Transverse colon (tissue), 4 donors: ENCODE measurements around the gene TRPC6. TPM values are rescaled to one million over a fixed set of nuclear protein-coding genes. Genes with fewer than 3 reads are reported as not detected.

Source experiments
- DNase-seq: peaks from one replicate; pipeline ENCODE4 v3.0.0-alpha.2; 2019
- H3K27ac ChIP-seq, 4 donors: fragments of 200-600 bp; sonication (generic); 2 replicates each; pipeline ENCODE4 v1.5.1; 2016 to 2018; ENCODE audit warnings: inconsistent platforms in 4 of 4
- H3K27me3 ChIP-seq: fragments of 200-600 bp; sonication (generic); 2 replicates; pipeline ENCODE4 v1.5.1; 2017; ENCODE audit warnings: inconsistent platforms
- H3K36me3 ChIP-seq, 4 donors: fragments of 200-600 bp; sonication (generic); 2 replicates each; pipeline ENCODE4 v1.5.1; 2017 to 2019; ENCODE audit warnings: inconsistent platforms in 4 of 4
- H3K4me1 ChIP-seq, 4 donors: fragments of 200-600 bp; sonication (generic); 2 replicates each; pipeline ENCODE4 v1.5.1; 2017 to 2020; ENCODE audit warnings: inconsistent platforms in 4 of 4
- H3K4me3 ChIP-seq, 4 donors: fragments of 200-600 bp; sonication (generic); 1 replicate in 1 of 4; 2 replicates in 3 of 4; pipeline versions ENCODE4 v1.5.1 to v1.6.1; 2017 to 2019; ENCODE audit warnings: inconsistent platforms in 4 of 4
- H3K9me3 ChIP-seq, 2 donors: fragments of 200-600 bp; sonication (generic); 2 replicates each; pipeline ENCODE4 v1.5.1; 2017 to 2019; ENCODE audit warnings: inconsistent platforms in 2 of 2
- EP300 ChIP-seq: sonication (generic); formaldehyde crosslinking; IDR thresholded peaks from one replicate; pipeline ENCODE4 v1.6.1; 2017; ENCODE audit warnings: antibody characterized with exemption, low read depth
- POLR2A ChIP-seq: fragments of 450-650 bp; IDR thresholded peaks from one replicate; pipeline ENCODE4 v1.6.1; 2016; ENCODE audit warnings: antibody characterized with exemption, mild to moderate bottlenecking, moderate library complexity
- POLR2AphosphoS5 ChIP-seq, 3 donors: sonication (generic); formaldehyde crosslinking; IDR thresholded peaks; one replicate each; pipeline ENCODE4 v1.6.1; 2016; ENCODE audit warnings: antibody characterized with exemption in 3 of 3
- WGBS, 2 donors: methylation state at CpG; one replicate each; pipeline ENCODE4 v1.1.5; 2018; ENCODE audit warnings: low coverage in 1 of 2; 5-methylcytosine and 5-hydroxymethylcytosine counted together
- in situ Hi-C, 4 donors: fragments of 200-750 bp; cut with MboI; loops; one replicate each; pipeline versions ENCODE4 v1.15.0 to v1.15.1; 2017; ENCODE audit warnings: low sequenced_read_pairs in 3 of 4, low pct_ligation_motif_present in 1 of 4, low pct_unique_long_range_greater_than_20kb in 1 of 4
- intact Hi-C: fragments of 100-400 bp; cut with DNase I; formaldehyde crosslinking; loops from one replicate; pipeline ENCODE4 v1.15.1; 2023; ENCODE audit warnings: low total_unique reads
- total RNA-seq, 4 donors: library from RNA; depleted of rRNA; stranded (reverse); fragments of >200 nt; gene quantifications; one replicate each; pipeline ENCODE4 v1.1.0, GENCODE V29; 2016
- TF ChIP-seq, protein P1 (sequence below), 5 experiments: fragments of 200-600 bp in 3 of 5; fragments of 450-650 bp in 2 of 5; sonication (generic) in 3 of 5; IDR thresholded peaks; 1 replicate in 2 of 5; 2 replicates in 3 of 5; pipeline ENCODE4 v1.5.1; 2016 to 2017; ENCODE audit warnings: antibody characterized with exemption in 5 of 5, inconsistent platforms in 3 of 5, mild to moderate bottlenecking in 2 of 5, moderate library complexity in 1 of 5

The TRPC6 gene
- total RNA-seq, 4 donors from 2014 or later, result 1.4 to 15.9 (median 3.1) TPM; not detected in 1

DNA sequence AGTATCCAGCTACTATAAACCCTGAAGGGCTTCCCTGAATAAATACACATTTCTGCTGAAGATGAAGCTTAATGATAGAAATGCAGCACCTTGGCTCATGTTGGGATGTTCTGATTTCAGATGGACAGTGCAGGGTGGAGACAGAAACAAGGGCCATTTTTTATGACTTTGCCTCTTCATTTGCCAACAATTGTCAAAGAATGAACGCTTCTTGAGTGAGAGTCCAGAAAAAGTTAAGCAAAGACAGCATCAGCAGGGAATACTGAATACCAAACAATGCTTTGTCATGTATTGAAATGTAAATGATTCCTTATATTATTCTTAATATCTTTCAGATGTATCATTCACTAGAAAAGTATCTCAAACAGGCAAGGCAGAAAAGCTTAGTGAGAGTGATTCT lies 84.9 kb downstream of the TRPC6 start:
- WGBS, 2 donors, result 71 to 77% methylated on average over 1 of the region's 1 CpG
- H3K27me3 ChIP-seq, result no peaks in the 10 kb centered on the region
- no peak overlapping the region for H3K4me3 ChIP-seq

DNA sequence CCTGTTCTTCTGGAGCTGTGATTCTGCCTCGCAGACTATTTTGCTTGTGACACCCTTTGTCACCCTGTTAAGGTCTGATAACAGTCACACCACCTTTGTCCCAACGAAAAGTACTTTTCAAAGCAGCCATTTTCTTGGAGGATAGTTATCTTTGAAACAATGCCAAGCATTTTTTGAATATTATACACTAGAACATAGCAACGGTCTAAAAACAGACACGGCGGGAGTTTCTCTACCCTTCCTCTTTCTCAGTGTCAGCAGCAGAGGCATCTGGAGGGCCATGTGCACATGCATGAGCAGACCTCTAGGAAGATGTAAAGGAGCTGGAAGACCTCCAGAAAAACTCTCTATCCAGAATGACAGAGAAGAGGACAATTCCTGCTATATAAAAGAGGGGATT lies 86.5 kb downstream of the TRPC6 start:
- in situ Hi-C loops (no loop called here), intact Hi-C loops (no loop called here)
- Histone ChIP-seq H3K36me3 (no peaks in the 10 kb centered on the region), H3K4me3 (no peak overlapping the region), H3K27me3 (no peaks in the 10 kb centered on the region), H3K27ac (no peak overlapping the region), H3K9me3 (no peaks in the 10 kb centered on the region), H3K4me1 (no peaks in the 10 kb centered on the region)
- no peak for DNase-seq
- 28 to 33% methylated on average over 2 to 5 of the region's 5 CpGs for WGBS, 2 donors
- no peak for TF ChIP-seq POLR2A
- no peak for TF ChIP-seq POLR2AphosphoS5 (IDR thresholded peaks at IDR 0.05)
- TF ChIP-seq, protein P1, sequence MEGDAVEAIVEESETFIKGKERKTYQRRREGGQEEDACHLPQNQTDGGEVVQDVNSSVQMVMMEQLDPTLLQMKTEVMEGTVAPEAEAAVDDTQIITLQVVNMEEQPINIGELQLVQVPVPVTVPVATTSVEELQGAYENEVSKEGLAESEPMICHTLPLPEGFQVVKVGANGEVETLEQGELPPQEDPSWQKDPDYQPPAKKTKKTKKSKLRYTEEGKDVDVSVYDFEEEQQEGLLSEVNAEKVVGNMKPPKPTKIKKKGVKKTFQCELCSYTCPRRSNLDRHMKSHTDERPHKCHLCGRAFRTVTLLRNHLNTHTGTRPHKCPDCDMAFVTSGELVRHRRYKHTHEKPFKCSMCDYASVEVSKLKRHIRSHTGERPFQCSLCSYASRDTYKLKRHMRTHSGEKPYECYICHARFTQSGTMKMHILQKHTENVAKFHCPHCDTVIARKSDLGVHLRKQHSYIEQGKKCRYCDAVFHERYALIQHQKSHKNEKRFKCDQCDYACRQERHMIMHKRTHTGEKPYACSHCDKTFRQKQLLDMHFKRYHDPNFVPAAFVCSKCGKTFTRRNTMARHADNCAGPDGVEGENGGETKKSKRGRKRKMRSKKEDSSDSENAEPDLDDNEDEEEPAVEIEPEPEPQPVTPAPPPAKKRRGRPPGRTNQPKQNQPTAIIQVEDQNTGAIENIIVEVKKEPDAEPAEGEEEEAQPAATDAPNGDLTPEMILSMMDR (IDR thresholded peaks at IDR 0.05), result no peak
- no peak for TF ChIP-seq EP300

More for the DNA sequence above, 84.9 kb downstream of the TRPC6 start:
- no peaks in the 10 kb centered on the region for H3K4me1 ChIP-seq
- intact Hi-C loops (no loop called here), in situ Hi-C loops (no loop called here)
- no peak for TF ChIP-seq POLR2A
- TF ChIP-seq POLR2AphosphoS5 (IDR thresholded peaks at IDR 0.05), result no peak
- TF ChIP-seq, protein P1 (IDR thresholded peaks at IDR 0.05), result no peak
- TF ChIP-seq EP300, result no peak
- no peaks in the 10 kb centered on the region for H3K36me3 ChIP-seq
- no peaks in the 10 kb centered on the region for H3K9me3 ChIP-seq
- H3K27ac ChIP-seq, result no peak overlapping the region
- no peak for DNase-seq

DNA sequence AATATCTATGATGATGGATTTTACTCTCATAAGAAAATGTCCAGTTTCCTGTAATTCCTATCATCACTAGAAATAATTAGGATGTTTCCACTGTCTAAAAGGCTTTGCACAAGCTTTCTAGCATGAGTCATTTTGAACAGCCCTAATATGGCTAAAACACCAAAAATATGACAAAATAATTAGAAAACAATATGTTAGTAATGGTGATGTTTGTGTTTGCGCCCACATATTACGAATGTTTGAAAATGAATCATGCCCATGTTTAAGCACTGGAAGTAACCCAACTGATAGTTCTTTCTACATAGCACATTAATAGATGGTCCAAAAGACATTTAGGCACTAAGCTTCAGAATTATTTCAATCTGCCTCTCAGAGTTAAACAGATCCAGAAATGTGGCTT lies 96.0 kb downstream of the TRPC6 start:
- WGBS, 2 donors, result 80 to 90% methylated on average over 2 of the region's 2 CpGs
- H3K9me3 ChIP-seq, result no peaks in the 10 kb centered on the region
- in situ Hi-C loops, result no loop called here
- no peaks in the 10 kb centered on the region for H3K4me1 ChIP-seq
- TF ChIP-seq EP300 (no peak), POLR2AphosphoS5 (IDR thresholded peaks at IDR 0.05) (no peak), POLR2A (no peak)
- TF ChIP-seq, protein P1 (IDR thresholded peaks at IDR 0.05), result no peak
- DNase-seq, result no peak
- no peaks in the 10 kb centered on the region for H3K36me3 ChIP-seq
- H3K4me3 ChIP-seq, result no peak overlapping the region
- H3K27ac ChIP-seq, result no peak overlapping the region
- intact Hi-C loops, result no loop called here
- no peaks in the 10 kb centered on the region for H3K27me3 ChIP-seq

DNA sequence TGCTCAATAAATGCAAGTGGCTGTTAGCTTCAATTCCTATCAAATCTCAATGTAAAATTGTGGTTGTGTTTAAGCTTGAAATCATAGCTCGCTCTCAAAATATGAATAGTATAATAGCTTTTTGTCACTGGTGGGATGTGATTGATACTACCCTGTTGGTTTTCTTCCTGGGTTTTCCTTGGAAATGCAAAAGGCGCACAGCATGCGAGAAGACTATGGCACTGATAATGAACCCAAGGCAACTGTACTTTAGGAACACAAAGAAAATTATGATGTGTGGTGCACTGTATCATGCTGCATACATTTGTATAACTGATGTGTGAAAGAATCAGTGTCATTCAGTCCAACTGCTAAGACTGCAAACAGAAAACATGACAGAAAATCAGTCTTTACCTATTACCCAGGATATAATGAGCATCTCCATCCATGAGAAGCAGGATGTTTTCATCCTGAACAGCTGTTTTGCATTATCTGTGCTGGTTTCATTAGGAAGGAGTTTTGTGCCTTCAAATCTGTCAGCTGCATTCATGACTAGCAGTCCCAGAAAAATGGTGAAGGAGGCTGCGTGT lies 101.2 kb downstream of the TRPC6 start:
- Histone ChIP-seq H3K36me3 (no peaks in the 10 kb centered on the region), H3K27me3 (no peaks in the 10 kb centered on the region), H3K27ac (no peak overlapping the region), H3K4me3 (no peak overlapping the region), H3K4me1 (no peaks in the 10 kb centered on the region), H3K9me3 (no peaks in the 10 kb centered on the region)
- TF ChIP-seq, protein P1 (IDR thresholded peaks at IDR 0.05), result no peak
- no peak for TF ChIP-seq EP300
- TF ChIP-seq POLR2A, result no peak
- intact Hi-C loops, result loop anchor here (5.0 kb wide), 1 partner anchor 1305 kb away; no protein-coding TSS in a partner anchor
- WGBS, 2 donors, result 93 to 95% methylated on average over 3 to 4 of the region's 4 CpGs
- in situ Hi-C loops, result no loop called here
- DNase-seq, result no peak
